ENCODE data around the gene MPPED1.

Gene MPPED1

DNA sequence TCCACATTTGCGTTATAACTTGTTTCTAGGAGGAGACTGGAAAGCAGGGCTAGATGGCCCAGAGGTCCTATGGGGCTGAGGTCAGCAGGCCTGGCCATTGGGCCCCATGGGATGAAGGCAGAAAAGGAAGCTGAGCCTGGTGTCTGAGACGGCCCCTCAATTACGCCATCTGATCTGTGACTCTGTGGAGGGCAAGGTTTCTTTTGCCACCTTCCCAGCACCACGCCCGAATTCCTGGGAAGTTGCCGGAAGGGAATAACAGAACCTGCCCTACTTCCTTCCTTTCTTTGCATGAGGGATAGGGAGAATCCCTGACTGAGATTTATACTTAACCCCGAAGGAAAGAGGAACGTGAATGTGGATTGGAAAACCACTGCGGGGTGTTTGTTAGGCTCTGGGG is 118.1 kb downstream of the MPPED1 start:
- Histone ChIP-seq H3K36me3 (ENCODE audit: insufficient read depth, low read depth, low read length) (no peaks in the 10 kb centered on the region), H3K4me1 (ENCODE audit: insufficient read depth, low read length) (no peaks in the 10 kb centered on the region), H3K9me3 (ENCODE audit: insufficient read depth, low read depth, low read length) (no peaks in the 10 kb centered on the region), H3K27ac (ENCODE audit: low read length) (no peak overlapping the region), H3K9ac (ENCODE audit: low read depth, low read length) (no peak overlapping the region), H3K4me3 (ENCODE audit: low read length) (no peak overlapping the region), H3K27me3 (ENCODE audit: insufficient read depth, low read length) (no peaks in the 10 kb centered on the region; the same call in 1 of the 2 replicates)

GRCh38 chr22:43530349-43531201 is 118.8 kb downstream of the MPPED1 start:
- H3K9me3 ChIP-seq (ENCODE audit: insufficient read depth, low read depth, low read length) = no peaks in the 10 kb centered on the region
- H3K4me1 ChIP-seq (ENCODE audit: insufficient read depth, low read length) = no peaks in the 10 kb centered on the region
- H3K27ac ChIP-seq (ENCODE audit: low read length) = no peak overlapping the region
- H3K9ac ChIP-seq (ENCODE audit: low read depth, low read length) = no peak overlapping the region
- no peak overlapping the region for H3K4me3 ChIP-seq (ENCODE audit: low read length)
- no peaks in the 10 kb centered on the region for H3K36me3 ChIP-seq (ENCODE audit: insufficient read depth, low read depth, low read length)
- no peaks in the 10 kb centered on the region; the same call in 1 of the 2 replicates for H3K27me3 ChIP-seq (ENCODE audit: insufficient read depth, low read length)

GRCh38 chr22:43531651-43532050 is 119.8 kb downstream of the MPPED1 start:
- peaks cover 4% of the 10 kb centered on the region; the same call in 1 of the 2 replicates for H3K9me3 ChIP-seq (ENCODE audit: insufficient read depth, low read depth, low read length)
- H3K27me3 ChIP-seq (ENCODE audit: insufficient read depth, low read length) = no peaks in the 10 kb centered on the region; the same call in 1 of the 2 replicates
- no peak overlapping the region for H3K9ac ChIP-seq (ENCODE audit: low read depth, low read length)
- H3K4me3 ChIP-seq (ENCODE audit: low read length) = no peak overlapping the region
- no peaks in the 10 kb centered on the region for H3K4me1 ChIP-seq (ENCODE audit: insufficient read depth, low read length)
- H3K36me3 ChIP-seq (ENCODE audit: insufficient read depth, low read depth, low read length) = no peaks in the 10 kb centered on the region
- no peak overlapping the region for H3K27ac ChIP-seq (ENCODE audit: low read length)

DNA sequence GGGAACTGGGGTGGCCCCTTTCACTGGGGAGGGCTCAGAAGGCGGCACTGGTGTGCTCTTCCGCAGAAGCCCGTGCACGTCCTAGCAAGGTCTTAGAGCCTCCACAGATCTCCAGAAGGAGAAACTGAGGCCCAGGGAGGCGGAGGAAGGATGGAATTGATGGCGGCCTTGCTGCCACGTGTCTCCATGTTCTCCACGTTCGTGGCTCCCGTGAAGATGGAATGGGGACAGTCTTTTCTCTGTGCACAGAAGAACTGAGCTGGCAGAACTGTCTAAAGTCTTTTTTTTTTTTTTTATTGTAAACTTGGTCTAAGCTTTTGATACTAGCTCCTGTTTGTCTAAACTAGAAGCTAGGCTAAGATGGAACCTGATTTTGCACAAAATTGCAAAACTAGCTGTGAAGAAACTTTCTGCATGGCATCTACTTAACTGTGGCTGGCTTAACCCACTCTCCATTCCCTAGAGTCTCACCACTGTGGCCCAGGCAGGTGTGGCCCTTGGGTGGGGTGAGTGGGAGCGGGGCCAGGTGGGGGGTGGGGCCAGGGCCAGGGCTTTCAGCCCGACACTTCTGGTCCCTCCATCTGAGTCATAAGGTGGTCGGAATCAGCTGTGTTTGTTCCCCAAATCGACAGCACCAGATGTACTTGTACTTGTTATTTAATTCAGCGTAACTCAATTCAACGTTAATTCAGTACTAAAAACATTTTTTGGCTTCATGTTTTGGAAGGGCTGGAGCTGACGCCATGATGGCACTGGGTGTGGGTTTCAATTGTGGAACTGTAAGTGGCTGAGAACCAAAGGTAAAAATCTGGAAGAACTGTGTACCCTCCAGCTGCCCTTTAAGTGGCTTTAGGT is 120.7 kb downstream of the MPPED1 start:
- Histone ChIP-seq H3K27ac (ENCODE audit: low read length) (no peak overlapping the region), H3K9me3 (ENCODE audit: insufficient read depth, low read depth, low read length) (peaks cover 12% of the 10 kb centered on the region; the same call in 1 of the 2 replicates), H3K27me3 (ENCODE audit: insufficient read depth, low read length) (no peaks in the 10 kb centered on the region; the same call in 1 of the 2 replicates), H3K4me3 (ENCODE audit: low read length) (no peak overlapping the region), H3K9ac (ENCODE audit: low read depth, low read length) (no peak overlapping the region), H3K4me1 (ENCODE audit: insufficient read depth, low read length) (no peaks in the 10 kb centered on the region), H3K36me3 (ENCODE audit: insufficient read depth, low read depth, low read length) (no peaks in the 10 kb centered on the region)

DNA sequence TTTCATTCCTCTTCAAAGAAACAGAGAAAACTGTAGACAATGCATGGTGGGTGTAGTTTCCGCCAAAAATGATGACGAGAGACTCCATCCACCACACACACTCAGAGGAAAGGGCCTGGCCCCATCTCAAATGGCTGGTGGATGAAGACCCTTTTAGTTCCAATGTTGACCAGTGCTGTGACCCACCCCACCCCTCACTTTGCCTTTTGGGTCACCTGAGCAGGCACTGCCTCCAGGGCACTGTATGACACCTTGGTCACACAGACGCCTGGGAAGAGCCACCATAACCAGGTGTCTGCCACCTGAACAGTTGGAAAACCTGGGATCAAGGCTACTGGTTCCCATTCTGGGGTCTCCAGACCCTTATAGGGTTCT is 121.3 kb downstream of the MPPED1 start:
- peaks cover 14% of the 10 kb centered on the region; the same call in 1 of the 2 replicates for H3K9me3 ChIP-seq (ENCODE audit: insufficient read depth, low read depth, low read length)
- no peak overlapping the region for H3K9ac ChIP-seq (ENCODE audit: low read depth, low read length)
- no peak overlapping the region for H3K4me3 ChIP-seq (ENCODE audit: low read length)

GRCh38 chr22:43533656-43534428 is 122.0 kb downstream of the MPPED1 start:
- Histone ChIP-seq H3K4me1 (ENCODE audit: insufficient read depth, low read length) (no peaks in the 10 kb centered on the region), H3K27me3 (ENCODE audit: insufficient read depth, low read length) (no peaks in the 10 kb centered on the region; the same call in 1 of the 2 replicates), H3K27ac (ENCODE audit: low read length) (no peak overlapping the region), H3K4me3 (ENCODE audit: low read length) (no peak overlapping the region), H3K9ac (ENCODE audit: low read depth, low read length) (no peak overlapping the region), H3K9me3 (ENCODE audit: insufficient read depth, low read depth, low read length) (peaks cover 14% of the 10 kb centered on the region; the same call in 1 of the 2 replicates), H3K36me3 (ENCODE audit: insufficient read depth, low read depth, low read length) (no peaks in the 10 kb centered on the region)

More for the DNA sequence above, 121.3 kb downstream of the MPPED1 start:
- no peak overlapping the region for H3K27ac ChIP-seq (ENCODE audit: low read length)
- H3K36me3 ChIP-seq (ENCODE audit: insufficient read depth, low read depth, low read length) = no peaks in the 10 kb centered on the region
- H3K4me1 ChIP-seq (ENCODE audit: insufficient read depth, low read length) = no peaks in the 10 kb centered on the region
- no peaks in the 10 kb centered on the region; the same call in 1 of the 2 replicates for H3K27me3 ChIP-seq (ENCODE audit: insufficient read depth, low read length)

DNA sequence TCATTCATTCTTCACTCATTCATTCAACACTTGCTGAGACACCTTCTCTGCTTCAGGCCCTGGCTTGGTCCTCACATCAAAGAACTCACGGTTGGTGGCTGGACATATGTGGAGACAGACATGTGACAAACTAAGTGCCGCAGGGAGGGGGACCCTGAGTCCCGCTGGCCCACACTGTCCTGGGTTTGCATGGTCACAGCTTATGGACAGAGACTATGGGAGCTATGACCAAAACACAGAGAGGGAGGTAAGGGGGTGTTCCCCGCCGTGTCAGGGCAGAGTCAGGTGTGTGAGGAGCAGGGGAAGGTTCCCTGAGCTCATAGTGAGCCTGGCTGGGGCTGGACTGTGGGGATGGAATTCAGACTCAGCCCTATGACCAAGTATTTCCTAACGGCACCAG is 123.1 kb downstream of the MPPED1 start:
- no peaks in the 10 kb centered on the region; the same call in 1 of the 2 replicates for H3K27me3 ChIP-seq (ENCODE audit: insufficient read depth, low read length)
- no peak overlapping the region for H3K4me3 ChIP-seq (ENCODE audit: low read length)
- peaks cover 14% of the 10 kb centered on the region; the same call in 1 of the 2 replicates for H3K9me3 ChIP-seq (ENCODE audit: insufficient read depth, low read depth, low read length)
- H3K27ac ChIP-seq (ENCODE audit: low read length) = no peak overlapping the region
- no peak overlapping the region for H3K9ac ChIP-seq (ENCODE audit: low read depth, low read length)
- H3K4me1 ChIP-seq (ENCODE audit: insufficient read depth, low read length) = no peaks in the 10 kb centered on the region
- no peaks in the 10 kb centered on the region for H3K36me3 ChIP-seq (ENCODE audit: insufficient read depth, low read depth, low read length)

GRCh38 chr22:43535336-43535735 is 123.5 kb downstream of the MPPED1 start:
- peaks cover 14% of the 10 kb centered on the region; the same call in 1 of the 2 replicates for H3K9me3 ChIP-seq (ENCODE audit: insufficient read depth, low read depth, low read length)
- no peaks in the 10 kb centered on the region for H3K36me3 ChIP-seq (ENCODE audit: insufficient read depth, low read depth, low read length)
- no peak overlapping the region for H3K4me3 ChIP-seq (ENCODE audit: low read length)
- H3K27ac ChIP-seq (ENCODE audit: low read length) = no peak overlapping the region
- no peaks in the 10 kb centered on the region; the same call in 1 of the 2 replicates for H3K27me3 ChIP-seq (ENCODE audit: insufficient read depth, low read length)
- H3K9ac ChIP-seq (ENCODE audit: low read depth, low read length) = no peak overlapping the region
- no peaks in the 10 kb centered on the region for H3K4me1 ChIP-seq (ENCODE audit: insufficient read depth, low read length)

DNA sequence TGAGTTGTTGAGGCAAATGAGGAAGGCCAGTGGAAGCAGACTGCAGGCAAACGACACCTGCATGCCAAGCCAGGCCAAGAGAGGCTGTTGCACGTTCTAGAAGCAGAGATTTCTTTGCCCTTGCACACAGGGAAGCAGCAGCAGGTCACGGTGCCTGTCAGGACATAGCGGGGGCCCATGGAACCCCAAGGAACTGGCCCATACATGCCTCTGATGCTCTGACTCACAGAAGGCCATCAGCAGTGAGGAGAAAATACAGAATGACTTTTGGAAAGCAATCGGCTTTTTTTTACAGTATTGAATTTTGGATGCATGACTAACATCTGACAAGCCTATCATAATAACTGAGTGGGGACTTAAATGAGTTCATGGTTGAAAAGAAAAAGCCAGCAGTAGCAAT is 123.9 kb downstream of the MPPED1 start:
- Histone ChIP-seq H3K27me3 (ENCODE audit: insufficient read depth, low read length) (no peaks in the 10 kb centered on the region; the same call in 1 of the 2 replicates), H3K36me3 (ENCODE audit: insufficient read depth, low read depth, low read length) (no peaks in the 10 kb centered on the region), H3K9ac (ENCODE audit: low read depth, low read length) (no peak overlapping the region), H3K27ac (ENCODE audit: low read length) (no peak overlapping the region), H3K4me1 (ENCODE audit: insufficient read depth, low read length) (no peaks in the 10 kb centered on the region), H3K4me3 (ENCODE audit: low read length) (no peak overlapping the region), H3K9me3 (ENCODE audit: insufficient read depth, low read depth, low read length) (peaks cover 14% of the 10 kb centered on the region; the same call in 1 of the 2 replicates)

DNA sequence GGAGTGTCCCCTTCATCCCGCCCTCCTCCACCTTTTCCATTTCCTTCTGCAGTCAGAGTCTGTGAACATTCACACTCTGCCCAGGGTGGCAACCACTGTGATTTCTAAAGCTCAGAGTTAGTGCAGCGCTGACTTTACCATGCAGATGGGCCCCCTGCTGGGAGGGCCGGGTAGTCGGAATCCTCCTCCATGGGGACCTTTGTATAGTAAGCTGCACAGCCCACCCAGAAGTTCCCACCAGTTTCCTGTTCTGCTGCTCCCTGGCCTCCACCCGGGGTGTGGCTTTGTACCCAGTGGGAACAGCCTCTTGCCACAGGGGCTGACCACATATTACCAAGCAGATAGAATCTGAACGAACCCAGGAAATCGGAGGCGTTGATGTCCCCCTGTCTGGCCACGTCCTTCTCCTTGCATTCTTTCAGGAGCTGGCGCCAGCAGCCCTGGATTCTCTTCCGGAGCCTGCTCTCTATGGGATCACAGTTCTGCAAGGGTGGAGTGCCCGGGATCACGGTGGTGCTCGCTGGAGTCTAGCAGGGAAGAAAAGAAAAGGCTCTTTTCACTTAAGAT is 125.3 kb downstream of the MPPED1 start:
- no peaks in the 10 kb centered on the region for H3K36me3 ChIP-seq (ENCODE audit: insufficient read depth, low read depth, low read length)
- peaks cover 14% of the 10 kb centered on the region; the same call in 1 of the 2 replicates for H3K9me3 ChIP-seq (ENCODE audit: insufficient read depth, low read depth, low read length)
- no peak overlapping the region for H3K27ac ChIP-seq (ENCODE audit: low read length)
- no peak overlapping the region for H3K9ac ChIP-seq (ENCODE audit: low read depth, low read length)
- H3K27me3 ChIP-seq (ENCODE audit: insufficient read depth, low read length) = no peaks in the 10 kb centered on the region
- H3K4me3 ChIP-seq (ENCODE audit: low read length) = no peak overlapping the region
- H3K4me1 ChIP-seq (ENCODE audit: insufficient read depth, low read length) = no peaks in the 10 kb centered on the region

Data from iPS-20b (cell line).